NCI-H526 (cell line): ENCODE data around the gene CNGB1.
A peak's percentile ranks its signal among the peaks of the same experiment; 100 is the strongest.
"Not testable (repeated sequence)": the region's sequence is repeated elsewhere in the genome, so short reads cannot be mapped to it uniquely, and the experiment has no call there.

Experiments
- DNase-seq, 2 experiments: peaks; one replicate each; lab custom pipeline; 2025; lab: John Stamatoyannopoulos, UW

CNGB1 gene

GRCh38 chr16:57997176-57997527 lies 26.2 kb upstream of the CNGB1 start:
- no peak for DNase-seq

- DNase-seq: no peak
Observed at GRCh38 chr16:57996406-57997175, 25.7 kb upstream of the CNGB1 start.

- DNase-seq: no peak
Observed at GRCh38 chr16:57995721-57996405, 24.9 kb upstream of the CNGB1 start.

GRCh38 chr16:57994778-57995177 lies 23.9 kb upstream of the CNGB1 start:
- DNase-seq: peak in 1 of 2 experiments; percentile 25

GRCh38 chr16:57994361-57994760 lies 23.4 kb upstream of the CNGB1 start:
- DNase-seq: no peak

GRCh38 chr16:57993897-57994296 lies 23.0 kb upstream of the CNGB1 start:
- DNase-seq: no peak

GRCh38 chr16:57993438-57993837 lies 22.5 kb upstream of the CNGB1 start:
- no peak for DNase-seq

GRCh38 chr16:57992084-57992483 lies 21.2 kb upstream of the CNGB1 start:
- DNase-seq: no peak

- no peak for DNase-seq
Observed at GRCh38 chr16:57991551-57992059, 20.7 kb upstream of the CNGB1 start.

- DNase-seq: no peak
Observed at GRCh38 chr16:57988929-57989328, 18.0 kb upstream of the CNGB1 start.

GRCh38 chr16:57987441-57988177 lies 16.7 kb upstream of the CNGB1 start:
- DNase-seq: no peak

GRCh38 chr16:57986196-57986595 lies 15.3 kb upstream of the CNGB1 start:
- DNase-seq: no peak

- peak in 1 of 2 experiments; percentile 17 for DNase-seq
Observed at GRCh38 chr16:57985204-57986181, 14.6 kb upstream of the CNGB1 start.

GRCh38 chr16:57984443-57985203 lies 13.7 kb upstream of the CNGB1 start:
- peak; percentile 59 to 88 for DNase-seq

GRCh38 chr16:57982385-57982784 lies 11.5 kb upstream of the CNGB1 start:
- DNase-seq: no peak

GRCh38 chr16:57981636-57982035 lies 10.7 kb upstream of the CNGB1 start:
- DNase-seq: no peak

GRCh38 chr16:57979006-57979585 lies 8.2 kb upstream of the CNGB1 start:
- no peak for DNase-seq

GRCh38 chr16:57978070-57978465 lies 7.1 kb upstream of the CNGB1 start:
- not testable (repeated sequence) for DNase-seq

- peak; percentile 4 to 22 for DNase-seq
Observed at GRCh38 chr16:57977418-57978069, 6.6 kb upstream of the CNGB1 start.

- DNase-seq: no peak
Observed at GRCh38 chr16:57976331-57976796, 5.4 kb upstream of the CNGB1 start.
